HepG2 (cell line): ENCODE data around the gene SCRG1. TPM values are rescaled to one million over a fixed set of nuclear protein-coding genes. Genes with fewer than 3 reads are reported as not detected.
A peak's percentile ranks its signal among the peaks of the same experiment; 100 is the strongest.

Source experiments
- ARID2 ChIP-seq: sonication (generic); formaldehyde crosslinking; IDR thresholded peaks from 2 replicates; pipeline ENCODE4 v1.8.1; 2022; ENCODE audit warnings: mild to moderate bottlenecking, missing genetic modification reagents, borderline replicate concordance
- FOXC1 ChIP-seq: sonication (generic); formaldehyde crosslinking; IDR thresholded peaks from 2 replicates; pipeline ENCODE4 v1.8.0; 2022; ENCODE audit warnings: mild to moderate bottlenecking, missing genetic modification reagents, borderline replicate concordance
- HOXD1 ChIP-seq: sonication (generic); formaldehyde crosslinking; IDR thresholded peaks from 2 replicates; pipeline ENCODE4 v1.5.0; 2020; ENCODE audit warnings: missing genetic modification reagents
- PATZ1 ChIP-seq: sonication (generic); formaldehyde crosslinking; IDR thresholded peaks from 2 replicates; pipeline ENCODE4 v1.4.0; 2020; ENCODE audit warnings: missing genetic modification reagents
- RFX3 ChIP-seq: IDR thresholded peaks from 2 replicates; pipeline ENCODE4 v1.6.1; 2016; ENCODE audit warnings: missing biosample characterization, missing genetic modification reagents
- ZNF275 ChIP-seq: sonication (generic); formaldehyde crosslinking; IDR thresholded peaks from 2 replicates; pipeline ENCODE4 v1.8.0; 2022; ENCODE audit warnings: missing genetic modification reagents, mild to moderate bottlenecking, inconsistent platforms, borderline replicate concordance
- ZNF276 ChIP-seq: sonication (generic); formaldehyde crosslinking; IDR thresholded peaks from 2 replicates; pipeline ENCODE4 v1.4.0; 2020; ENCODE audit warnings: mild to moderate bottlenecking, low read depth, missing genetic modification reagents
- ZNF33A ChIP-seq: sonication (generic); formaldehyde crosslinking; IDR thresholded peaks from 2 replicates; pipeline ENCODE4 v1.5.1; 2020; ENCODE audit warnings: missing genetic modification reagents, mild to moderate bottlenecking, moderate library complexity, borderline replicate concordance
- ZSCAN20 ChIP-seq: sonication (generic); formaldehyde crosslinking; IDR thresholded peaks from 2 replicates; pipeline ENCODE4 v1.4.0; 2020; ENCODE audit warnings: missing genetic modification reagents, mild to moderate bottlenecking, borderline replicate concordance
- polyA plus RNA-seq, 8 experiments: library from polyadenylated mRNA; depleted of rRNA in 3 of 8; stranded (reverse) in 7 of 8; unstranded in 1 of 8; fragments of >200 nt; fragmentation: Illumina TruSeq in 4 of 8; extraction: Trizol in 4 of 8; gene quantifications; 2 replicates each; pipeline versions ENCODE4 v1.2.1 to v1.2.3, GENCODE V29; 2011 to 2016; ENCODE audit warnings: low read depth in 4 of 8, missing spikeins in 1 of 8, mixed read lengths in 1 of 8; ENCODE audit not compliant: insufficient read depth in 1 of 8
- total RNA-seq, 5 experiments: library from RNA; depleted of rRNA; stranded (reverse); fragments of >200 nt; fragmentation: Illumina TruSeq; extraction: Trizol; gene quantifications; 2 replicates each; pipeline ENCODE4 v1.2.3, GENCODE V29; 2016; ENCODE audit warnings: low read depth in 1 of 5
- TF ChIP-seq, protein P1 (sequence below): sonication (generic); formaldehyde crosslinking; IDR thresholded peaks from 2 replicates; pipeline ENCODE4 v1.5.1; 2020; ENCODE audit warnings: mild to moderate bottlenecking, missing genetic modification reagents, moderate library complexity
- TF ChIP-seq, protein P2 (sequence below): sonication (generic); formaldehyde crosslinking; IDR thresholded peaks from 2 replicates; pipeline ENCODE4 v1.9.0; 2021; ENCODE audit warnings: missing genetic modification reagents, borderline replicate concordance
- TF ChIP-seq, protein P3 (sequence below): sonication (generic); formaldehyde crosslinking; IDR thresholded peaks from 2 replicates; pipeline ENCODE4 v1.4.0; 2020; ENCODE audit warnings: missing genetic modification reagents

The SCRG1 gene
- total and polyA plus RNA-seq, 2 of the 13 experiments (the other 11 are each of a cell fraction or from before 2014, with no cell fraction given): not detected

DNA sequence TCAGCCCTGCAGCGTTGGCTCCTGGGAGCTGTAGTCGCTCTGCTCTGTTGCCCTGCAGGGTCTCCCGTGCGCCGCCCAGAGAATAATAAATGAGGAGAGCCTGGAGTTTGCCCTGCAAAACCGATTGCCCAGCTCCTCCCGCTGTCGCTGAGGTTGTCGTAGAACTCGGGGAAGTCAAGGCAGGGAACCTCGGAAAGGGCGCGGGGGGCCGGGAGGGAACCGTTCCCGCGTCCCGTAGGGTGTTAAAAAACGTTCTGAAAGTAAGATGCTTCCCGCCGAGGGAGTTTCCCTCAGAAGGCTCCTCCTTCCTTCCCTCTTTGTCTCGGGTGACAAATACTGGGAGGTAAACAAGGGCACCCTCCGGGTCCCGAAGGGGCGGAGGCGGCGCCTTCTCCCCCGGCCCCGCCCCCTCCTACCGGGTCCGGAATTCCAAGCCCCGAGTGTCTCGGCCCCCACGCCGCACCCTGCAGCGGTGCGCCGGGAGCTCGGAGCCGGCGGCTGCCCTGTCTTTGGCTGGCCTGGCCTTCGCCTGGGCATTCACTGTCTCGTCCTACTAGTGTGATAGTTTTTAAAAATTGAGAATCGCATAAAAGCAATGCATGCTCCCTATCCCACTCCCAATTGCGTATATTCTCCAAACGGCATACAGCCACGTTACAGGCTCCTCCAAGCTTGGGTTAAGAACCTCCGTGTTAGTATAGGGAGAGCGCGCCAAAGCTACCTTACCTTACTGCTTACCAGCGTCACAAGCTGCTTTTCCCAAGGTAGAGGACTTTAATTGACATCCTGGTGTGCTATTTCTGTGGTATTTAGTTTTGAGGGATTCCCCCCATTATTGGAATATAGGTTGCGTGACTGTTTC, 63.8 kb downstream of the SCRG1 start (continued):
- TF ChIP-seq, protein P1, sequence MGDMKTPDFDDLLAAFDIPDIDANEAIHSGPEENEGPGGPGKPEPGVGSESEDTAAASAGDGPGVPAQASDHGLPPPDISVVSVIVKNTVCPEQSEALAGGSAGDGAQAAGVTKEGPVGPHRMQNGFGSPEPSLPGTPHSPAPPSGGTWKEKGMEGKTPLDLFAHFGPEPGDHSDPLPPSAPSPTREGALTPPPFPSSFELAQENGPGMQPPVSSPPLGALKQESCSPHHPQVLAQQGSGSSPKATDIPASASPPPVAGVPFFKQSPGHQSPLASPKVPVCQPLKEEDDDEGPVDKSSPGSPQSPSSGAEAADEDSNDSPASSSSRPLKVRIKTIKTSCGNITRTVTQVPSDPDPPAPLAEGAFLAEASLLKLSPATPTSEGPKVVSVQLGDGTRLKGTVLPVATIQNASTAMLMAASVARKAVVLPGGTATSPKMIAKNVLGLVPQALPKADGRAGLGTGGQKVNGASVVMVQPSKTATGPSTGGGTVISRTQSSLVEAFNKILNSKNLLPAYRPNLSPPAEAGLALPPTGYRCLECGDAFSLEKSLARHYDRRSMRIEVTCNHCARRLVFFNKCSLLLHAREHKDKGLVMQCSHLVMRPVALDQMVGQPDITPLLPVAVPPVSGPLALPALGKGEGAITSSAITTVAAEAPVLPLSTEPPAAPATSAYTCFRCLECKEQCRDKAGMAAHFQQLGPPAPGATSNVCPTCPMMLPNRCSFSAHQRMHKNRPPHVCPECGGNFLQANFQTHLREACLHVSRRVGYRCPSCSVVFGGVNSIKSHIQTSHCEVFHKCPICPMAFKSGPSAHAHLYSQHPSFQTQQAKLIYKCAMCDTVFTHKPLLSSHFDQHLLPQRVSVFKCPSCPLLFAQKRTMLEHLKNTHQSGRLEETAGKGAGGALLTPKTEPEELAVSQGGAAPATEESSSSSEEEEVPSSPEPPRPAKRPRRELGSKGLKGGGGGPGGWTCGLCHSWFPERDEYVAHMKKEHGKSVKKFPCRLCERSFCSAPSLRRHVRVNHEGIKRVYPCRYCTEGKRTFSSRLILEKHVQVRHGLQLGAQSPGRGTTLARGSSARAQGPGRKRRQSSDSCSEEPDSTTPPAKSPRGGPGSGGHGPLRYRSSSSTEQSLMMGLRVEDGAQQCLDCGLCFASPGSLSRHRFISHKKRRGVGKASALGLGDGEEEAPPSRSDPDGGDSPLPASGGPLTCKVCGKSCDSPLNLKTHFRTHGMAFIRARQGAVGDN (CRISPR knock-in tag): peak; percentile 38; the same call in 1 of the 2 replicates
- TF ChIP-seq, protein P2, sequence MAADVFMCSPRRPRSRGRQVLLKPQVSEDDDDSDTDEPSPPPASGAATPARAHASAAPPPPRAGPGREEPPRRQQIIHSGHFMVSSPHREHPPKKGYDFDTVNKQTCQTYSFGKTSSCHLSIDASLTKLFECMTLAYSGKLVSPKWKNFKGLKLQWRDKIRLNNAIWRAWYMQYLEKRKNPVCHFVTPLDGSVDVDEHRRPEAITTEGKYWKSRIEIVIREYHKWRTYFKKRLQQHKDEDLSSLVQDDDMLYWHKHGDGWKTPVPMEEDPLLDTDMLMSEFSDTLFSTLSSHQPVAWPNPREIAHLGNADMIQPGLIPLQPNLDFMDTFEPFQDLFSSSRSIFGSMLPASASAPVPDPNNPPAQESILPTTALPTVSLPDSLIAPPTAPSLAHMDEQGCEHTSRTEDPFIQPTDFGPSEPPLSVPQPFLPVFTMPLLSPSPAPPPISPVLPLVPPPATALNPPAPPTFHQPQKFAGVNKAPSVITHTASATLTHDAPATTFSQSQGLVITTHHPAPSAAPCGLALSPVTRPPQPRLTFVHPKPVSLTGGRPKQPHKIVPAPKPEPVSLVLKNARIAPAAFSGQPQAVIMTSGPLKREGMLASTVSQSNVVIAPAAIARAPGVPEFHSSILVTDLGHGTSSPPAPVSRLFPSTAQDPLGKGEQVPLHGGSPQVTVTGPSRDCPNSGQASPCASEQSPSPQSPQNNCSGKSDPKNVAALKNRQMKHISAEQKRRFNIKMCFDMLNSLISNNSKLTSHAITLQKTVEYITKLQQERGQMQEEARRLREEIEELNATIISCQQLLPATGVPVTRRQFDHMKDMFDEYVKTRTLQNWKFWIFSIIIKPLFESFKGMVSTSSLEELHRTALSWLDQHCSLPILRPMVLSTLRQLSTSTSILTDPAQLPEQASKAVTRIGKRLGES (CRISPR knock-in tag): no peak
- TF ChIP-seq HOXD1 (CRISPR knock-in tag) (no peak), RFX3 (no peak), ARID2 (CRISPR knock-in tag) (no peak; the same call in 1 of the 2 replicates), ZNF275 (CRISPR knock-in tag) (no peak), ZNF33A (CRISPR knock-in tag) (no peak), PATZ1 (CRISPR knock-in tag) (peak; percentile 80), ZNF276 (CRISPR knock-in tag) (no peak), ZSCAN20 (0 out of 2 replicates have a peak, but pooled peaks have one; percentile 39), FOXC1 (CRISPR knock-in tag) (no peak)
- TF ChIP-seq, protein P3, sequence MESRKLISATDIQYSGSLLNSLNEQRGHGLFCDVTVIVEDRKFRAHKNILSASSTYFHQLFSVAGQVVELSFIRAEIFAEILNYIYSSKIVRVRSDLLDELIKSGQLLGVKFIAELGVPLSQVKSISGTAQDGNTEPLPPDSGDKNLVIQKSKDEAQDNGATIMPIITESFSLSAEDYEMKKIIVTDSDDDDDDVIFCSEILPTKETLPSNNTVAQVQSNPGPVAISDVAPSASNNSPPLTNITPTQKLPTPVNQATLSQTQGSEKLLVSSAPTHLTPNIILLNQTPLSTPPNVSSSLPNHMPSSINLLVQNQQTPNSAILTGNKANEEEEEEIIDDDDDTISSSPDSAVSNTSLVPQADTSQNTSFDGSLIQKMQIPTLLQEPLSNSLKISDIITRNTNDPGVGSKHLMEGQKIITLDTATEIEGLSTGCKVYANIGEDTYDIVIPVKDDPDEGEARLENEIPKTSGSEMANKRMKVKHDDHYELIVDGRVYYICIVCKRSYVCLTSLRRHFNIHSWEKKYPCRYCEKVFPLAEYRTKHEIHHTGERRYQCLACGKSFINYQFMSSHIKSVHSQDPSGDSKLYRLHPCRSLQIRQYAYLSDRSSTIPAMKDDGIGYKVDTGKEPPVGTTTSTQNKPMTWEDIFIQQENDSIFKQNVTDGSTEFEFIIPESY (CRISPR knock-in tag): no peak
